Measurements from ENCODE around the gene LRRC40. TPM values are rescaled to one million over a fixed set of nuclear protein-coding genes. Genes with fewer than 3 reads are reported as not detected.
A peak's percentile ranks its signal among the peaks of the same experiment; 100 is the strongest.

LRRC40 gene
- total and polyA plus RNA-seq, 2 donors (not counting 1 experiment from before 2014, with no cell fraction given): 16.5 to 24.2 TPM

- no peak overlapping the region for H3K27ac ChIP-seq (ENCODE audit: insufficient read depth, low read length)
- no peak overlapping the region for H3K4me2 ChIP-seq (ENCODE audit: extremely low read depth, insufficient read depth, low read length)
- no peaks in the 10 kb centered on the region for H3K36me3 ChIP-seq (ENCODE audit: control insufficient read depth, insufficient read depth, low read length)
- no peak for DNase-seq (ENCODE audit: low read depth in 2 of 2)
- no peaks in the 10 kb centered on the region for H3K4me1 ChIP-seq (ENCODE audit: control insufficient read depth, extremely low read depth, insufficient read depth, low read length)
- no peaks in the 10 kb centered on the region for H3K9me3 ChIP-seq (ENCODE audit: control insufficient read depth, insufficient read depth, low read depth, low read length)
- TF ChIP-seq EZH2 (IDR thresholded peaks at IDR 0.05; ENCODE audit: low read length, missing control alignments) (no peak), CTCF (conservative IDR thresholded peaks at IDR 0.05 in 1 of 2, IDR thresholded peaks at IDR 0.05 in 1 of 2; ENCODE audit: low read depth in 1 of 2, low read length in 2 of 2) (no peak)
- no peak overlapping the region for H3K9ac ChIP-seq (ENCODE audit: insufficient read depth, low read length)
- H2AFZ ChIP-seq (ENCODE audit: low read length): no peak overlapping the region
- no peaks in the 10 kb centered on the region for H4K20me1 ChIP-seq (ENCODE audit: control insufficient read depth, extremely low read depth, insufficient read depth, low read length)
- no peak overlapping the region for H3K4me3 ChIP-seq (replicated peaks in 1 of 4; ENCODE audit: control extremely low read depth in 1 of 4, insufficient read depth in 1 of 4, low read depth in 3 of 4, low read length in 4 of 4)
- no peaks in the 10 kb centered on the region for H3K27me3 ChIP-seq (ENCODE audit: control insufficient read depth, insufficient read depth, low read length)
- no peaks in the 10 kb centered on the region for H3K79me2 ChIP-seq (ENCODE audit: control insufficient read depth, insufficient read depth, low read length)
Measured at GRCh38 chr1:70150444-70150843, 54.9 kb downstream of the LRRC40 start.

GRCh38 chr1:70146488-70146887, 58.9 kb downstream of the LRRC40 start:
- Histone ChIP-seq H3K27me3 (ENCODE audit: control insufficient read depth, insufficient read depth, low read length) (no peaks in the 10 kb centered on the region), H3K27ac (ENCODE audit: insufficient read depth, low read length) (no peak overlapping the region), H3K9ac (ENCODE audit: insufficient read depth, low read length) (no peak overlapping the region), H3K4me2 (ENCODE audit: extremely low read depth, insufficient read depth, low read length) (no peak overlapping the region), H2AFZ (ENCODE audit: low read length) (no peak overlapping the region), H3K9me3 (ENCODE audit: control insufficient read depth, insufficient read depth, low read depth, low read length) (no peaks in the 10 kb centered on the region), H3K4me1 (ENCODE audit: control insufficient read depth, extremely low read depth, insufficient read depth, low read length) (no peaks in the 10 kb centered on the region), H3K4me3 (replicated peaks in 1 of 4; ENCODE audit: control extremely low read depth in 1 of 4, insufficient read depth in 1 of 4, low read depth in 3 of 4, low read length in 4 of 4) (no peak overlapping the region), H3K79me2 (ENCODE audit: control insufficient read depth, insufficient read depth, low read length) (no peaks in the 10 kb centered on the region), H3K36me3 (ENCODE audit: control insufficient read depth, insufficient read depth, low read length) (no peaks in the 10 kb centered on the region), H4K20me1 (ENCODE audit: control insufficient read depth, extremely low read depth, insufficient read depth, low read length) (no peaks in the 10 kb centered on the region)
- TF ChIP-seq EZH2 (IDR thresholded peaks at IDR 0.05; ENCODE audit: low read length, missing control alignments): no peak
- no peak for TF ChIP-seq CTCF (conservative IDR thresholded peaks at IDR 0.05 in 1 of 2, IDR thresholded peaks at IDR 0.05 in 1 of 2; ENCODE audit: low read depth in 1 of 2, low read length in 2 of 2)
- peak; percentile 36 to 70 for DNase-seq (ENCODE audit: low read depth in 2 of 2)

- TF ChIP-seq CTCF (conservative IDR thresholded peaks at IDR 0.05 in 1 of 2, IDR thresholded peaks at IDR 0.05 in 1 of 2; ENCODE audit: low read depth in 1 of 2, low read length in 2 of 2): peak; percentile 44 to 47
- TF ChIP-seq EZH2 (IDR thresholded peaks at IDR 0.05; ENCODE audit: low read length, missing control alignments): no peak
- no peaks in the 10 kb centered on the region for H3K27me3 ChIP-seq (ENCODE audit: control insufficient read depth, insufficient read depth, low read length)
- DNase-seq (ENCODE audit: low read depth in 2 of 2): peak; percentile 38 to 76
- no peak overlapping the region for H3K4me3 ChIP-seq (replicated peaks in 1 of 4; ENCODE audit: control extremely low read depth in 1 of 4, insufficient read depth in 1 of 4, low read depth in 3 of 4, low read length in 4 of 4)
- no peaks in the 10 kb centered on the region for H3K79me2 ChIP-seq (ENCODE audit: control insufficient read depth, insufficient read depth, low read length)
- H3K9ac ChIP-seq (ENCODE audit: insufficient read depth, low read length): no peak overlapping the region
- H3K4me2 ChIP-seq (ENCODE audit: extremely low read depth, insufficient read depth, low read length): no peak overlapping the region
- H3K36me3 ChIP-seq (ENCODE audit: control insufficient read depth, insufficient read depth, low read length): no peaks in the 10 kb centered on the region
- no peak overlapping the region for H2AFZ ChIP-seq (ENCODE audit: low read length)
- H3K27ac ChIP-seq (ENCODE audit: insufficient read depth, low read length): no peak overlapping the region
- H3K9me3 ChIP-seq (ENCODE audit: control insufficient read depth, insufficient read depth, low read depth, low read length): no peaks in the 10 kb centered on the region
- peaks cover 9% of the 10 kb centered on the region for H3K4me1 ChIP-seq (ENCODE audit: control insufficient read depth, extremely low read depth, insufficient read depth, low read length)
- no peaks in the 10 kb centered on the region for H4K20me1 ChIP-seq (ENCODE audit: control insufficient read depth, extremely low read depth, insufficient read depth, low read length)
Measured at GRCh38 chr1:70143048-70143659, 62.2 kb downstream of the LRRC40 start.
